ENCODE results near the gene RNFT2. TPM values are rescaled to one million over a fixed set of nuclear protein-coding genes. Genes with fewer than 3 reads are reported as not detected.

Gene RNFT2
- total RNA-seq, 2 donors from 2014 or later, result 0.32 to 4.7 TPM

DNA sequence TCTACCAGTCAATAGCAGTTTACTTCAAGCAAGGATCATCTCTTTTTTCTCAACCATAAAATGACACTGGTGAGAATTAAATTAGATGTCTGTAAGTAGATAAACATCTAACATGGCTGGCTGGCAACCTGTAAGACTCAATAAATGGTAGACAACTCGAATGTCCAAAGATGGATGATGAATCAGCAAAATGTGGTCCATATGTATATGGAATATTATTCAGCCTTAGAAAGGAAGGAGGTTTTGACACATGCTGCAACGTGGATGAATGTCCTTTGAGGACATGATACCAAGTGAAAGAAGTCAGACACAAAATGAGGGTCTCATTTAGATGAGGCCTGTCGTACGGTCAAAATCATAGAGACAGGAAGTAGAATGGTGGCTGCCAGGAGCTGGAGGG, 46.5 kb upstream of the RNFT2 start:
- TF ChIP-seq POLR2A (IDR thresholded peaks at IDR 0.05), result no peak
- TF ChIP-seq, protein P1, sequence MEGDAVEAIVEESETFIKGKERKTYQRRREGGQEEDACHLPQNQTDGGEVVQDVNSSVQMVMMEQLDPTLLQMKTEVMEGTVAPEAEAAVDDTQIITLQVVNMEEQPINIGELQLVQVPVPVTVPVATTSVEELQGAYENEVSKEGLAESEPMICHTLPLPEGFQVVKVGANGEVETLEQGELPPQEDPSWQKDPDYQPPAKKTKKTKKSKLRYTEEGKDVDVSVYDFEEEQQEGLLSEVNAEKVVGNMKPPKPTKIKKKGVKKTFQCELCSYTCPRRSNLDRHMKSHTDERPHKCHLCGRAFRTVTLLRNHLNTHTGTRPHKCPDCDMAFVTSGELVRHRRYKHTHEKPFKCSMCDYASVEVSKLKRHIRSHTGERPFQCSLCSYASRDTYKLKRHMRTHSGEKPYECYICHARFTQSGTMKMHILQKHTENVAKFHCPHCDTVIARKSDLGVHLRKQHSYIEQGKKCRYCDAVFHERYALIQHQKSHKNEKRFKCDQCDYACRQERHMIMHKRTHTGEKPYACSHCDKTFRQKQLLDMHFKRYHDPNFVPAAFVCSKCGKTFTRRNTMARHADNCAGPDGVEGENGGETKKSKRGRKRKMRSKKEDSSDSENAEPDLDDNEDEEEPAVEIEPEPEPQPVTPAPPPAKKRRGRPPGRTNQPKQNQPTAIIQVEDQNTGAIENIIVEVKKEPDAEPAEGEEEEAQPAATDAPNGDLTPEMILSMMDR (IDR thresholded peaks at IDR 0.05), result no peak
- no peak for TF ChIP-seq POLR2AphosphoS5 (IDR thresholded peaks at IDR 0.05)
- H3K36me3 ChIP-seq, result no peaks in the 10 kb centered on the region
- intact Hi-C loops (cut with DNase I), result no loop called here
- 82% methylated on average over 4 of the region's 4 CpGs for WGBS
- H3K27ac ChIP-seq, result no peak overlapping the region
- no peak for DNase-seq (ENCODE audit: low spot score)
- H3K4me3 ChIP-seq, result no peak overlapping the region
- no peaks in the 10 kb centered on the region for H3K27me3 ChIP-seq (replicated peaks; ENCODE audit: insufficient read depth)
- no peaks in the 10 kb centered on the region for H3K9me3 ChIP-seq
- H3K4me1 ChIP-seq (replicated peaks), result peaks cover 7% of the 10 kb centered on the region

DNA sequence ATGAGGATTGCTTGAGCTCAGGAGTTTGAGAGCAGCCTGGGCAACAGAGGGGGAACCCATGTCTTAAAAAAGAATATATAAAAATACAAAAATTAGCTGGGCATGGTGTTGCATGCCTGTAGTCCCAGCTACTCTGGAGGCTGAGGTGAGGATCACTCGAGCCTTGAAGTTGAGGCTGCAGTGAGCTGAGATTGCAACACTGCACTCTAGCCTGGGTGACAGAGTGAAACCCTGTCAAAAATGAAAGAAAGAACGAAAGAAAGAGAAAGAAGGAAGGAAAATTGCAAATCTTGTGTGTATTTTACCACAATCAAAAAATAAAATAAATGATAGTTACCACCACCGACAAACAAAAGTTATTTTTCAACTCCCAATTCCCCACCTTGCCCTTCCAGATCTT, 45.5 kb upstream of the RNFT2 start:
- intact Hi-C loops (cut with DNase I), result no loop called here
- Histone ChIP-seq H3K9me3 (no peaks in the 10 kb centered on the region), H3K4me1 (replicated peaks) (peaks cover 7% of the 10 kb centered on the region), H3K27me3 (replicated peaks; ENCODE audit: insufficient read depth) (no peaks in the 10 kb centered on the region), H3K36me3 (no peaks in the 10 kb centered on the region), H3K27ac (no peak overlapping the region), H3K4me3 (no peak overlapping the region)
- WGBS, result 78% methylated on average over 3 of the region's 3 CpGs
- DNase-seq (ENCODE audit: low spot score), result no peak
- TF ChIP-seq POLR2AphosphoS5 (IDR thresholded peaks at IDR 0.05), result no peak
- TF ChIP-seq, protein P1 (IDR thresholded peaks at IDR 0.05), result no peak

DNA sequence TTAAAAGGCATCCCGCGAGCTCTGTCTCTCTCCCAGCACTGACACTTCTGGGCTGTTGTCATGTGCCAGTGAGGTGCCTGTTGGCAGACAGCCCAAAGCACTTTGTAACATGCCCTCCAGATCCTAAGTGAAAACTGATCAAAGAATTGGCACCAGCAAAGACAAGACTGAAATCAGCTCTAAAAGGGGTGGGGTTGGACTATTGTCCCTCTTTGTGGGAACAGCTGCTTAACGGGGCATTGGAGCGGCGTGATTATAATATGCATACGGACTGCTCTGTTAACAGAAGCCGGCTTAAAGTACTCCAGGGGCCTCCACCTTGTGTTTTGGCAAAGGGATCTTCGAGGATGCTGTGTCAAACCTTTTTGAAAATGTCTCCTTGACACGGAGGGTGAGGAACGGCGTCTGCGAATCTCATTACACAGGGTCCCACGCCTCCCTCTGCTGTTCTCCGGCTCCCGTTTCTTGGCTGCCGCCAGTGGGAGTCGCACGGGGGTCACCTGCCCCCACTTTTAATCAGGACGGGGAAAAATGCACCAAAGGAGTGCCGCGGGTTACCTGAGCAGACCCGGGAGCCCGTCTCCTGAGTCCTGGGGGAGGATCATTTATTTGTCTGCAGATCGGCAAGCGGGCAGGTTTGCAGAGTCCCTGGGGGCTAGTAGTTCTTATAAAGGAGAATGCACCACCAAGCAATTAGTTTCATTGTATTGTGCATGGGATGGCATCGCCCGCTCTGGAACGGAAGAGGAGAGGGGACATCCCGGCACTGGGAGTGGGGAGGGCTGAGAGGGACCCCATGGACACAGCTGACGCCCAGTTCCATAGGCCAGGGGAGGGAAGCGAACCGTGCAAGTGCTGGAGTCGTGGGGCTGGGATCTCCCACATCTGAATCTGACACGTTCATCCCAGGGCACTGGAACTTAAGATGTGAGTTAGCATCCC, 44.6 kb upstream of the RNFT2 start:
- Histone ChIP-seq H3K27ac (no peak overlapping the region), H3K27me3 (replicated peaks; ENCODE audit: insufficient read depth) (no peaks in the 10 kb centered on the region), H3K36me3 (no peaks in the 10 kb centered on the region), H3K4me1 (replicated peaks) (peaks cover 7% of the 10 kb centered on the region), H3K4me3 (peak overlapping the region in 1 of 2 donors; percentile 16), H3K9me3 (no peaks in the 10 kb centered on the region)
- DNase-seq (ENCODE audit: low spot score), result no peak
- 14% methylated on average over 34 of the region's 34 CpGs for WGBS
- intact Hi-C loops (cut with DNase I), result no loop called here
- TF ChIP-seq POLR2AphosphoS5 (IDR thresholded peaks at IDR 0.05), result no peak
- TF ChIP-seq, protein P1 (IDR thresholded peaks at IDR 0.05), result no peak

DNA sequence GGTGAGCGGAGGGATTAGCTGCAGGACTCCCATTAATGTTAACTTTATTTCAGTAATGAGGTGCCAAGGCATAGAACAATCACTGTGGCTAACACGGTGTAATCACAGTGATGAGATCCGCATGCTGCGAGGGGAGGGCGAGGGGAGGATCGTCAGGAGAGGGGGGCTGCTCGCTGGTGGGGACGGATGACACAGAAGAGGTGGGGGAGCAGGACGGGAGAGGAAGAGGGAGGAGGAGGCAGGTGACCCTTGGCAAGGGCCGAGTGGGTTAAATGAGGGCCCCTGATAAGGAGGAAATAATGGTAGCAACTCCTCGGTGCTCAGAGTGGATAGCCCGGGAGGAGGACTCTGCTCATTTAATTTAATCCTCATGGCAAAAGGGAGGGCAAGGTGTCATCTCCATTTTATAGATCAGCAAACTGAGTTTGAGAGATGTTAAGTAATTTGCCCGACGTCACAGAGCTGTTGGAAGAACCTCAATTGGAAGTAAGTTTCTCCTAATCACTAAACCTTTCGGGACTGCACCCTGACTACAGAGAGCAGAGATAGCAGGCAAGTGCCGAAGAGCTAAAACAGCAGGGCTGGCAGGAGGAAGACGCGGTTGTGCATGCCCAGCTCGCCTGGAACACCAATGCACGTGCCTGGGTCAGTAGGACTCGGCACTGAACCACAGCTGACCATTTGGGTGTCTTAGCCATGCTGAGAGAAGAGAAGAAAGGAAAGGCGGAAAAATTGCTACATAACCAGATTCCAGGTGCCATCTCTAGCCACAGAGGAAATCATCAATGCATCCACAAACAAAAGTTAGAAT, 43.3 kb upstream of the RNFT2 start:
- intact Hi-C loops (cut with DNase I), result no loop called here
- 79% methylated on average over 22 of the region's 22 CpGs for WGBS
- H3K9me3 ChIP-seq, result no peaks in the 10 kb centered on the region
- H3K27me3 ChIP-seq (replicated peaks; ENCODE audit: insufficient read depth), result no peaks in the 10 kb centered on the region
- TF ChIP-seq POLR2A (IDR thresholded peaks at IDR 0.05) (no peak), POLR2AphosphoS5 (IDR thresholded peaks at IDR 0.05) (no peak)
- TF ChIP-seq, protein P1 (IDR thresholded peaks at IDR 0.05), result no peak
- no peak for DNase-seq (ENCODE audit: low spot score)
- H3K4me1 ChIP-seq (replicated peaks), result peaks cover 7% of the 10 kb centered on the region
- H3K27ac ChIP-seq, result no peak overlapping the region
- H3K36me3 ChIP-seq, result no peaks in the 10 kb centered on the region
- H3K4me3 ChIP-seq, result no peak overlapping the region
